ENCODE results near the gene CASD1.

DNA sequence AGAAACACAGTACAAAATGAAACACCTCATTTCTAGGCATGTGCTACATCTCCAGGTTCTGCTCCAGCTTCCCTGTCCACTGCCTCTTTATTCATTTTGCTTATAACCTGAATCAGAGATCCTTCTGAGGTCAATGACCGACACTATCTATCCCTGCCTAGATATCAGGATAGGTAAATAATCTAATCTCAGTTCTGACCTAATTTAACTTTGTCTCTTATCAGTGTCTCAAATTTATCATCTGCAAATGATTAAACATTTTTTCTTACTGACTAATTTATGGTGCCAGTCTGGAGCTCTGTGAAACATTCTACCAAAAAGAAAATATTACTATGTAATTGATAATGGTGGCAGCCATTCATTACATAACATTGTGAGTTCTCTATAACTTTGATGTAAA, 85.3 kb downstream of the CASD1 start:
- TF ChIP-seq POLR2A (IDR thresholded peaks at IDR 0.05) = no peak
- TF ChIP-seq, protein P1, sequence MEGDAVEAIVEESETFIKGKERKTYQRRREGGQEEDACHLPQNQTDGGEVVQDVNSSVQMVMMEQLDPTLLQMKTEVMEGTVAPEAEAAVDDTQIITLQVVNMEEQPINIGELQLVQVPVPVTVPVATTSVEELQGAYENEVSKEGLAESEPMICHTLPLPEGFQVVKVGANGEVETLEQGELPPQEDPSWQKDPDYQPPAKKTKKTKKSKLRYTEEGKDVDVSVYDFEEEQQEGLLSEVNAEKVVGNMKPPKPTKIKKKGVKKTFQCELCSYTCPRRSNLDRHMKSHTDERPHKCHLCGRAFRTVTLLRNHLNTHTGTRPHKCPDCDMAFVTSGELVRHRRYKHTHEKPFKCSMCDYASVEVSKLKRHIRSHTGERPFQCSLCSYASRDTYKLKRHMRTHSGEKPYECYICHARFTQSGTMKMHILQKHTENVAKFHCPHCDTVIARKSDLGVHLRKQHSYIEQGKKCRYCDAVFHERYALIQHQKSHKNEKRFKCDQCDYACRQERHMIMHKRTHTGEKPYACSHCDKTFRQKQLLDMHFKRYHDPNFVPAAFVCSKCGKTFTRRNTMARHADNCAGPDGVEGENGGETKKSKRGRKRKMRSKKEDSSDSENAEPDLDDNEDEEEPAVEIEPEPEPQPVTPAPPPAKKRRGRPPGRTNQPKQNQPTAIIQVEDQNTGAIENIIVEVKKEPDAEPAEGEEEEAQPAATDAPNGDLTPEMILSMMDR (IDR thresholded peaks at IDR 0.05) = no peak
